Stimulated activated CD4-positive, alpha-beta T cell treated with anti-CD3 and anti-CD28 coated beads, Interleukin-12 subunit alpha, Interleukin-12 subunit beta, amount 100 ng/mL, for 24 hours (primary cell): ENCODE results near the gene CRYAB.
"Not testable (repeated sequence)": the region's sequence is repeated elsewhere in the genome, so short reads cannot be mapped to it uniquely, and the experiment has no call there.

Experiments used
- DNase-seq, 2 experiments: peaks; one replicate each; pipeline ENCODE4 v3.0.0-alpha.2; 2020; ENCODE audit warnings: low read depth in 2 of 2

The CRYAB gene

DNA sequence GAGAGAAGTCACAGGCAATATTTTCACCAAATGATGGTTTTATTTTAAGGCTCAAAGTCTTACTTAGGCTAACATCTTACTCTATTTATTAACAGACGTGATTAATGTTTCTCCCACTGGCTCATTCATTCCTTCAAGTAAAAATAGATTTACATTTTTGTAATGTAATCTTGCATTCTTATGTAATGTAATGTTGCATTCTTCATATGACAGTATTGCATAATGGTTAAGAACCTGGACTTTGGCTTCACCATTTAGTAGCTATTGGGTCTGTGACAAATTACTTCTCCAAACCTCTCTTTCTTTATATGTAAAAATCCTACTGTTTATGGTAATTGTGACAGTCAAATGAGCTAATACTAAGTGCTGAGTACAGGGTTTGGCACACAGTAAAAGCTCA is 22.3 kb upstream of the CRYAB start:
- no peak for DNase-seq

DNA sequence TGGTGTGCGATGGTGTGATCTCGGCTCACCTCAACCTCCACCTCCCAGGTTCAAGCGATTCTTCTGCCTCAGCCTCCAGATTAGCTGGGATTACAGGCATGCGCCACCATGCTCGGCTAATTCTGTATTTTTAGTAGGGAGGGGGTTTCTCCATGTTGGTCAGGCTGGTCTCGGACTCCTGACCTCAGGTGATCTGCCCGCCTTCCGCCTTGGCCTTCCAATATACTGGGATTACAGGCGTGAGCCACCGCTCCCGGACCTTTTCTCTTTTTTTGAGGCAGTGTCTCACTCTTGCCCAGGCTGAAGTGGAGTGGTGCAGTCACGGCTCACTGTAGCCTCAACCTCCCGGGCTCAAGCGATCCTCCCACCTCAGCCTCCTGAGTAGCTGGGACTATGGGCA is 21.6 kb upstream of the CRYAB start:
- not testable (repeated sequence) for DNase-seq

DNA sequence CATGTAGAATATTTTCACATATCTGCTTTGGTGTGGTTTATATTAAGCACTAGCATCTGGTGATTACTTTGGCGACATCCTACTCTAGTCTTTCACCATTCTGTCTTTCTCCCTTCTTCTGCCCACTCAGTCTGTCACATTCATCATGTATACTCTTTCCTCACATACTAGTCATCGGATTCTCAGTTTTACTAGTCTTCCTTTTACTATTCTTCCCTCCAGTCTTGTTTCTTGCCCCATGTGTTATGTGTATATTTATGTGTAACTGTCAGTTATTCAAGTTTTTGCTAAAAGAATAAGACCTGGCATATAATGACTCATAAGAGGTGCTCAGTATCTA is 21.0 kb upstream of the CRYAB start:
- no peak for DNase-seq

DNA sequence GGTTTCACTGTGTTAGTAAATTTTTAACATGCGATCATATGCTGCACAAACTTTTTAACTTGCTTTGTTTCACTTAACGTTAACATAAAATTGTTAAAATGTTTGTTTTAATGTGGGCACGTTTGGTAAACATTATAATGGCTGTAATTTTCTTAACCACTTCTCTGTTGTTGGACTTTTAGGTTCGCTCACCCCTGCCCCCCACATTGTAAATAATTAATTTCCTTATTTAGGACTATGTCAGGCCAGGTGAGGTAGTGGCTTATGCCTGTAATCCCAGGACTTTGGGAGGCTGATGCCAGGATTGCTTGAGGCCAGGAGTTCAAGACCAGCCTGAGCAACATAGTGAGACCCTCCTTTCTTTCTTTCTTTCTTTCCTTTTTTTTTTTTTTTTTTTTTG is 18.9 kb upstream of the CRYAB start:
- no peak for DNase-seq

DNA sequence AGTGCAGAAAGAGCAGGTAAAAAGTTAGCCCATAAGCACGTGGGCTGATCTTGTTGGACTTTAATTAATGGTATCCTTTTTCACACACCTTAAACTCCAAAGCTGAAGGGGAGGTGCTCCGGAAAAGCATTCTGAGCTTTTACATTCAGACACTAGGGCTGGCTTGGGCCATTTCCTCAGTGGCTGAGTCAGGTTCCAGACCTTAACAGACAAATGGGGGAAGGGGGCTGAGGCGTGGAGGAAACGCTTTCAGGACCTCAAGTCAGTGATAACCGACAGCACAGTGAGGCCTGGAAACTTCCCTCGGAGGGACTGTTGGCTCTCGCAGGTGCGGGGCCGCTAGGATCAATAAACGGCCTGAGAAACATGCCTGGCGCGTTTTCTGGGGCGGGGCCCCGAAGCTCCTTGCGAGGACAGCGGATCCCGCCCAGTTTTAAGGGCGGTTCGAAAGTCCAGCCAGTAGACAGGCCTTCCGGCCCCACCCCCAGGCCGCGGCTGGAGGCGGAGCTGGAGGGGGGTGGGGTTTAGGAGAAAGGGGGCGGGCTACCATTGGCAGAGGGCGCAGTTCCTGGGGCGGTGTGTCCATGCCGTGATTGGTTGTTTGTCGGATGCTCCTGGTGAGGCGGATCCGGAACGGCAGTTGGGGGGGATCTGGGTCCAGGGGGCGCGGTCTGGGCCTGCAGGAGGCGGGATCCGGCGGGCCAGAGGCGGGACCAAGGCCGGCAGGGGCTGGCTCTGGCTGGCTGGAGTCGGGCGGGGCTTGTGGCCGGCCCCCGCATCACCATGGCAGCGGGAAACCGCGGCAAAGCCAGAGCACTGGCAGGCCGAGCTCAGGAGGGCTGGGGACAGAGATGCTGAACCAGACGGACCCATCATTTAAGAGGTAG is 15.2 kb upstream of the CRYAB start:
- DNase-seq = peak; percentile 88 to 92

DNA sequence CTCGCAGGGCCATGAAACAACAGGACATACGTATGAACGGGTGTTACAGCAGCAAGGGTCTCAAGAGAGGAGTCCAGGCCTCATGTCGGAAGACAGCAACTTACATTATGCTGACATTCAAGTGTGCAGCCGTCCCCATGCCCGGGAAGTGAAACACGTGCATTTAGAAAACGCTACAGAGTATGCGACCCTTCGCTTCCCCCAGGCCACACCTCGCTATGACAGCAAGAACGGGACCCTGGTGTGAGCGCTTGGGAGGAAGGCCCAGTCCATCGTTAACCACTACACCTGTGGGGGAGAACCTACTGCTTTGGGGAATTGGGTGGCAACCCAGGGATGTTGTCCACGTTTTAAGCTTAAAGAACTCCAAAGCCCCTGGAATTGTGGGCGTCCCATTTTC is 14.4 kb upstream of the CRYAB start:
- DNase-seq = no peak

DNA sequence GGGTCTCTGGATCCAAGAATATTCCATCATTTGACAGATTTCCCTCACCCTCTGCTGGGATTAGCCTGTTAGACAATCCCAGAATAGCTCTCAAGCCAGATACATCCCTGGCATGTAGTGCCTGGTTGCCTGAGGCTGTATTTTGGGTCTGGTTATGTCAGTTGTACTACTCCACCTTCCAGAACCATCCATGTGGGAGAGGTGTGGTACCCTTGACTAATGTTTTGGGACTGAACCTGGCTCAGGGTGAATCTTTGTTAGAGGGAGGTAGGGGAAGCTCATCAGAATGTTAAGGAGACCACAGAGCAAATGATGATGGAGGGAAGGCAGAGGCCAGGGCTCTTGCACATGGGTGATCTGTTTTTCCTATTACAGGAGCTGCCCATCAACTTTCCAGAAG is 12.4 kb upstream of the CRYAB start:
- no peak for DNase-seq

DNA sequence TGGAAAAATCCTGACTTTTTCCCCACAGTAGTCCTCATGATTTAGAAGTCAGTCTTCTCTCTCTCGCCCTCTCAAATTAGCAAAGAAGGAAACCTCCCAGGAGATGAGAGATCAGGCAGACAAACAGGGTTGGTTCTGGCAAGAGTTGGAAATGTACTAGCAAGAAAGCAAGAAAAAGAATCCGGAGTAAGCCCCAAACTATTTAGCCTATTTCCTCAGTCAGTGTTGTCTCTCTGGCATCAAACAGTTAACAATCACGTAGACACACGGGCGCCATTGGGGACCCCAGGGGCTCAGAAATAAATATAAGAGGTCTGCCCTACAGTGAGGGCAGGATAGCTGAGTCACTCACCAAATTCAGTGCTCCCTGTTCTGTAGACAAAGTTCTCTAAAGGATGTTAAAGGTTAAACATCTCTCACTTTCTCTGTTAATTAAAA is 11.8 kb upstream of the CRYAB start:
- no peak for DNase-seq

DNA sequence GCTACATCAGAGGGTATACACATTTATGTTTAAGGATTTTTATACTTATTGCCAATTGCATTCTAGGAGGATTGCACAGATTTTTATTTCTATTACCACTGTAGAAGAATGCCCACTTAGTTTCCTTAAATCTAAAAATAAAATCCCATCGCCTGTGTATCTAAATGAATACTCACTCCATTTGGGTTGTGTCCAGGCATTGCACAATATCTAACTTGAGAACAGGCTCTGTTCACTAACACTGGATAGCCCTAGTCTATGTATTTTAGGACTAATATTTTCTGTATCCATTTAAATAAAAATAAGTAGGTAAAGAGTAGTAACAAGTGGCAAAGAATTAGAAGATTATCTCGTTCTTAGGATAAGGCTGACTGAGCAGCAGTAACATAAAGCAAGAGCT is 11.2 kb upstream of the CRYAB start:
- DNase-seq = no peak

DNA sequence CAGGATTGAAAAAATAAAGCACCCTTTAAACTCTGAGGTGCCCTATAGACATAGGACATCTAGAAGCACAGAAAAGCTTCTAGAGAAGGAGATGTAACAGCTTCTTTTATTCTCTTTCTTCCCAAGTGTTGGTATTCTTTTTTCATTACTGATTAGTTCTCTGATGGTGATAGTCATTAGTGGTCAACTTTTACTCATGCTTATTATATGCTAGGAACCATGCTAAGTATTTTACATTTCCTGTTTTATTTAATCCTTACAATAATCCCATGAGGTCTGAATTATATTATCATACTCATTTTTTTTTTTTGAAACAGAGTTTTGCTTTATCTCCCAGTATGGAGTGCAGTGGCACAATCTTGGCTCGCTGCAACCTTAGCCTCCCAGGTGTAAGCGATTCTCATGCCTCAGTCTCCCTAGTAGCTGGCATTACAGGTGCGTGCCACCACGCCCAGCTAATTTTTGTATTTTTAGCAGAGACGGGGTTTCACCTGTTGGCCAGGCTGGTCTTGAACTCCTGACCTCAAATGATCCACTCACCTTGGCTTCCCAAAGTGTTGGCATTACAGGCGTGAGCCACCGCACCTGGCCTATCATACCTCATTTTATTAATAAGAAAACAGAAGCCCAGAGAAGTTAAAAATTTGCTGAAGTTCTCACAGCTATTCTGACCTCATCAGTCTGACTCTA is 10.1 kb upstream of the CRYAB start:
- DNase-seq = no peak

DNA sequence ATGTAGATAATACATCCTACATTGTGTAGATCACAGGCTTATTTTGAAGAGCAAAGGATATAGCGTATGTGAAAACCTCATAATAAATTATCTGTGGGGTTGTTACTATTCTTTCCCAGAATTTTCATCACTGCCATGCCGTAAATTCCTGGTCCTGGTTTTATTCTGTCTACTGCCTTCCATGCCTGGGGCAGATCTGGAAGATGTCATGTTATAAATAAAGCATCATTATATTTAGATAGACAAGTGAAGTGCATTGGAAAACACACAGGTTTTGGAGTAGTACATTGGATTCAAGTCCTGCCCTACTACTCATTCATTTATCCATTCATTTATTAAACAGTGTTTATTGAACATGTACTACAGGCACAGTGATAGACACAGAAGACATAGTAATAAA is 9.3 kb upstream of the CRYAB start:
- DNase-seq = no peak

DNA sequence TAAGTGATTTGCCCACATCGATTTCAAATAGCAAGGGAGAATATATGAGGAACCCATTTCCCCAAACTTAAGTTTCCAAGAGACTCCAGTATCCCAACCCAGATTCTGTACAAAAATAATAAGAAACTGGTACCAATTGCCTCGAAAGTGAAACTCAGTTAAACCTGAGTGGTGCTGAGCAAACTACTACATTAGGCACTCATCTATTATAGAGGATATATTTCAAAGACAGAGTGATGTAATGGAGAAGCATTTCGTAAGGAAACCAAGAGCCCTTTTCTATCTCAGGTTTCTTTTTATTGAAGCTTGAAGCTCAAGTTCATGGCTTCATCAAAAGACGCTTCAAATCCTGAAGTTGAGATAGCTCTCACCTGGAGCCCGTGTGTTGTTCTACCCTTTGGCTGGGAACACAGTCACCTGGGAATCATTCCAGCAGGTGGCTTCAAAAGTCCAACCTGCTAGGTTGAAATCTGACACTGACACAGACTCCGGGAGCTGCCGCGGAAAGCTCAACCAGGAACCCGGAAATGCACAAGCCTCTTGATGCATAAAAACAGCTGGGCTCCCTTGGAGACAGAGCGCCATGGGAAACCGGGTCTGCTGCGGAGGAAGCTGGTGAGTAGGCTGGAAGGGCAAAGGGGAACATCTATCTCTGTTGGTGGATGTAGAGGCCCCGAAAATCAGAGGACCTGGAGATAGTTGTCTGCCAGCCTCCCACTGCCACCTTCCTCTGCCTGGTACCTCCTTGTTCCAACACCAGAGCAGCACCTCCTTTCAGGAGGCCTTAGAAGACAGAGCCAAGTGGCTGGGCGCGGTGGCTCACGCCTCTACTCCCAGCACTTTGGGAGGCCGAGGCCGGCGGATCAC is 7.1 kb upstream of the CRYAB start, which contains the start of gene C11orf52:
Gene C11orf52 (plus strand): TSS at position 524 of the 867 bp plus-strand sequence. CDS start 60 bp downstream, at position 584.
- no peak for DNase-seq

DNA sequence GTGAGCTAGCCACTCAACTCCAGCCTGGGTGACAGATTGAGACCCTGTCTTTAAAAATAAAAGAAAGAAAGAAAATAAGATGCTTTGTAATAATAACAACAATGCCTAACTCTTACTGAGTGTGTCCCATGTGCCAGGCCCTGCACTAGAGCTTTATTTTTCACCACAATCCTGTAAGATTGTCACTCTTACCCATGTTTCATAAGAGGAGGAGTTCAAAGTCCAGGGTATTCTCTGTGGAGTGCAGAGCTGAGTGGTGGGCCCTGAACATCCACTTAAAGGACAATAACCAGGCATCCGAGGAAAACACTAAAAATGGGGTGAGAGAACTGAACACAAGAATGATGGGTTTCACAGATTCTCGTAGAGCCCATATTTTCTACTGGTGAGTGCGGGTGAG is 6.2 kb upstream of the CRYAB start:
- DNase-seq = no peak

DNA sequence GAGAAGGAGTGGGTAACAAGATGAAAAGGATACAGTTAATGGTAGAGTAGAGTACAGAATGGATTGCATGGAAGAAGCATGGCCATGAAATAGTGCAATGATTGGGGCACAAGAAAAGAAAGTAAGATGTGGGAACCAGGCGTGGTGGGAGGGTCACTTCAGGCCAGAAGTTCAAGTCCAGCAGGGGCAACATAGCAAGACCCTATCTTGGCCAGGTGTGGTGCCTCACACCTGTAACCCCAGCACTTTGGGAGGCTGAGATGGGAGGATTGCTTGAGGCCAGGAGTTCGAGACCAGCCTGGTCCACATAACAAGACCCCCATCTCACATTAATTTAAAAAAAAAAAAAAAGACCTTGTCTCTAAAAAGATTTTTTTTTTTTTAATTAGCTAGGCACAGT is 5.7 kb upstream of the CRYAB start:
- DNase-seq = no peak

DNA sequence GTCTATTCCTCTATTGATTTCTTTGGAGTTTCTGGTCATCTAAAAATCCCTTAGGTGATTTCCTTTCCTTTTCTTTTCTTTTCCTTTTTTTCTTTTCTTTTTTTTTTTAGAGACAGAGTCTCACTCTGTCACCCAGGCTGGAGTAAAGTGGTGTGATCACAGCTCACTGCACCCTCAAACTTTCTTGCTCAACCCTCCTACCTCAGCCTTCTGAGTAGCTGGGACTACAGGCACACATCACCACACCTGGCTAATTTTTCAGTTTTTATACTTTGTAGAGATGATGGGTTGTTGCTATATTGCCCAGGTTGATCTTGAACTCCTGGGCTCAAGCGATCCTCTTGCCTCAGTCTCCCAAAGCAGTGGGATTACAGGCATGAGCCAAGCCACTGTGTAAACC is 5.2 kb upstream of the CRYAB start:
- DNase-seq = no peak

DNA sequence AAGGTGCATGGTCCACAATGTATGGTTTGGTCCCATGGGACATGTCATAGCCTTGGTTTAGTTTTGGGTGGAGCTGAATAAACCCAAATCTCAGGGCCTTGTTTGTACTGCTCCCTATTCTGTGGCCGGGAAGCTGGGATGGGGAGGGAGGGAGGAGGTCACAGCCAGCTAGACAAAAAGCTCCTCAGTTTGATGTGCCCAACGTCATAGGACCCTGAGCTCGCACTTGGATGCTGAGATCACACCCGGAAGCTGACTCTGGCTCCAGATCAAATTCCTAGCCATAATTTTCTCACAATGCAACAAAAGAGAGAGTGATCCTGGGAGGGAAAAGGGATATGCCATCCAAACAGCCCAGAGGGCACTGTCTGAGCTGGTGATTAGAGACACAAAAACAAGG is 2.4 kb upstream of the CRYAB start:
- DNase-seq = no peak

DNA sequence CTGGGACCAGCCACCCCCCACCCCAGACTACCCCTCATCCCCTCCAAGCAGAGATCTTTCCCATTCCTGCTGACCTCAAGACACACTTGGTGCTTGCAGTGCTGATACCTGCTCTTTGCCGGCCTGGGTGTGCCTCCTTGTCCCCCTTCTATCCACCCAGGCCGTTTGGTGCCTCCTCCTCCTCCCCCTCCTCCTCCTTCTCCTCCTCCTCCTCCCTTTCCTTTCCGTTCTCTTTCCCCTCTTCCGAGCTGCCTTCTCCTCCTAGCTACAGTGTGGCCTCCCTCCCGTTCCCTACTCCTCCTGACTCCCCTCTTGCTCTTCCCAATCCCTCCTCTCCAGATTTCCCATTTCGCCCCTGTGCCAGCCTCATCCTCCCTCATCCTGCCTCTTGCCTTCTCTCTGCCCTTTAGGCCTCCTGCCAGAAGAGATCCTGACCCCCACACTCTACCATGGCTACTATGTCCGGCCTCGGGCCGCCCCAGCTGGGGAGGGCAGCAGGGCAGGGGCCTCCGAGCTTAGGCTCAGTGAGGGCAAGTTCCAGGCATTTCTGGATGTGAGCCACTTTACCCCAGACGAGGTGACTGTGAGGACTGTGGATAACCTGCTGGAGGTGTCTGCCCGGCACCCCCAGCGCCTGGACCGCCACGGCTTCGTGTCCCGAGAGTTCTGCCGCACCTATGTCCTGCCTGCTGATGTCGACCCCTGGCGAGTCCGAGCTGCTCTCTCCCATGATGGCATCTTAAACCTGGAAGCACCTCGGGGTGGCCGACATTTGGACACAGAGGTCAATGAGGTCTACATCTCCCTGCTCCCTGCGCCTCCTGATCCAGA is 1.7 kb upstream of the CRYAB start:
- DNase-seq = no peak

DNA sequence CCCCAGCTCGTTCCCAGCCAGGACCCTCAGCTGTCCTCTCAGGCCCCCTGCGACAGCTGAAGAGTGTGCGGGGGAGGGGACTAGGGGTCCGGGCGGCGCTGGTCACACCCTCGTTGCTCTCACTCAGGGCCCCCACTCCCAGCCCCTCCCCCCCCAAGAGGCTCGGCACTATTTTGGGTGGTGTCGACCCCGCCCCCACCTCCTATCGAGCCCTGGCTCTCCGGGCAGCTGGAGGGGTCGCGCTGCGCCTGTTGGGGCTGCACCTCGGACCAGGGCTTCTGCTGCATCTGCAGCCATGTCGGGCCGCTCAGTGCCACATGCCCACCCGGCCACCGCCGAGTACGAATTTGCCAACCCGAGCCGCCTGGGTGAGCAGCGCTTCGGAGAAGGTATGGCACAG is 965 bp upstream of the CRYAB start, which contains the start of gene HSPB2:
Gene HSPB2 (plus strand): TSS at position 200 of the 400 bp plus-strand sequence. CDS start 96 bp downstream, at position 296.
- DNase-seq = no peak

DNA sequence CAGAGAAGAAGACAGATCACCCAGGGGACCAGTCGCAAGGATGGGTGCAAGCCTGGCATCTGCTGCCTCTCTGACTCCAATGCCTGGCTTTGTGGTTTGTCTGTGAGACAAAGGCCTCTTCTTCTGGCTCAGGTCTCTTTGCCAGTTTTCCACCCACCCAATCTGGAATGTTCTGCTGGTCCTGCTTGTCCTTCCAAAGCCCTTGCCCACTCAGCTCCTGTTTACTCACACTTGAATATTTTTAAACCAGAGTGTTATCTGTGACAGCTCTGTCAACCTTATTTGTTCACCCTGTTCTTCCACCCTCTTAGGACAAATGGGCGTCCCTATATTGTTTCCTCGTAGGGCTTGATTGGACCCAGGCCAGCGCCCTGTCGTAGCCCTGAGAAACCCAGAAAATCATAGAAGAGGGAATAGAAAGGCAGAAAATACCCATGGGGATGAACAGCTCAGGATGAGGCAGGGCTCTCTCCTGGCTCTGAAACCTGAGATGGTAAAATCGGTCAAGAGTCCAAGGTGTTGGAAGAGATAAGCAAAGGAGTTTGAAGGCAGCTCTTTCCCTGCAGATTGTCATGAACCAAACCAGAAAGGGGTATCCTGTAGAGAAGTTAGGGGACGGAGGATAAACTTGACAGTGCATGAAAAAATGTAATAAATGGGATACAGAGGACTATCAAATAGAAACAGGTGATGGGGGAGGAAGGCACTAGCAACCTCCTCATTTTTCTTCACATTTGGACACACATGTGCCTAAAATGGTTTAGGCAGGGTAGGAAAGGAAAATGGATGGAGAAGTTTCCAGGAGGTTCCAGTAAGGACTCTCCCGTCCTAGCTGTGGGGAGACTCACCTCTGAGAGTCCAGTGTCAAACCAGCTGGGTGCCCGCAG is 651 bp downstream of the CRYAB start:
- DNase-seq = no peak

DNA sequence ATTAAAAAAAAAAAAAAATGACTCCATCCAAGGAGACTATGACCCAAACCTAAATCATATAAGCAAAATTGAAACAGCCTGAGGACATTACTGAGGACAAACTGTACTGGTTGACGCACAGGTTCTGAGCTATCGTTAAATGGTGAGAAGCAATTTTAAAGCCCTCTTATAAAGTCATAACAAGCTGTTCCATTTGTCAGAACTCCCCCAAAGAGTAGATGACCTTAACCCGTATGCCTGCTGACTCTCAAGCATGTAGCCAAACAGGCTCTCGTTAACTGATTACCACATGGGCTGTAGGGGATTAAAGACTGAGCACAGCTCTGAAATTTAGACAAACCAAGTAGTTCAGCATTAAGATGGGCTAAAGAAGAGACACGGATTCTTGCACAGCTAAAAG is 2.2 kb downstream of the CRYAB start:
- DNase-seq = no peak
